DOHH2 (cell line): ENCODE measurements around the gene NDUFAF7.

ENCODE experiments used
- CTCF ChIP-seq: fragments of 200-600 bp; sonication (generic); IDR thresholded peaks from one replicate; pipeline ENCODE4 v1.5.1; 2014; ENCODE audit warnings: antibody characterized with exemption, mild to moderate bottlenecking, low read depth, low read length; ENCODE audit not compliant: poor library complexity, severe bottlenecking
- EZH2phosphoT487 ChIP-seq: fragments of 200-600 bp; sonication (generic); IDR thresholded peaks from 2 replicates; pipeline ENCODE4 v1.6.1; 2017; ENCODE audit warnings: borderline replicate concordance, mild to moderate bottlenecking, antibody characterized with exemption, low read length, moderate library complexity, mixed read lengths

GRCh38 chr2:37201208-37201607 is 30.2 kb upstream of the NDUFAF7 start:
- TF ChIP-seq CTCF (no peak), EZH2phosphoT487 (no peak)
